CD4-positive, alpha-beta T cell treated with Interleukin-21 for 1 hour (primary cell): ENCODE results near the gene AKIRIN2.

Source experiments
- DNase-seq: peaks from one replicate; pipeline ENCODE4 v3.0.0-alpha.2; 2020

AKIRIN2 gene

DNA sequence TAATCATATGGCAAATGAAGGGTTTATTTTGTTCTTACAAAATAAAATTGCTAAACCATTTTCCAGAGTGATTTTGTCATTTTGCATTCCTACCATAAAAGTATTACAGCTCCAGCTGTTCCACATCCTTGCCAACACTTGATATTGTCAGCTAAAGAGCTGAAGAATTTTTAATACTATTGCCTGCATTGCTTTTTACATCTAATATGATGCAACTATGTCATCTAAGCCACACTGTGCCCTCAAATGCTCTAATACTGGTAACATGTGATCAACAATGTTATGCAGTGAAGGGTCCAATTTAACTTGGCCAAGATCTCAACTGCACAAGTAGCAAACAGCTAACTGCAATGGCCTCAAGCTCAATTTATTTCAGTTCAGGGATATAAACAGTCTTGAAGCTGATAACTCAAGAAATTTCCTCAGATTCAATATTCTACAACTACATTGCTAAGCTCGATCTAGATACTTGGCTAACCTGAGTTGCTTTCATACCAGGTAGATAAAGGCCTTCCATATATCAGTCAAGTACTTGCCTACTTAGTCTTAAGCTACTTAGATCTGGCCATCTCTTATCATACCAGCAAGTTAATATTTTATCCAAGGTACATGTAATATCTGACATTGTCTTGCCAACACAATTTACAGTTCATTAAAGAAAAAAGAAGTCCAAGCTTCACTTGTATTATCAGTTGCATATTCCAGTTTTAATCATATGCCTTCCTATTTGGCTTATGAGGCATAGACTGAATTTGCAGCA lies 17.0 kb downstream of the AKIRIN2 start:
- no peak for DNase-seq

DNA sequence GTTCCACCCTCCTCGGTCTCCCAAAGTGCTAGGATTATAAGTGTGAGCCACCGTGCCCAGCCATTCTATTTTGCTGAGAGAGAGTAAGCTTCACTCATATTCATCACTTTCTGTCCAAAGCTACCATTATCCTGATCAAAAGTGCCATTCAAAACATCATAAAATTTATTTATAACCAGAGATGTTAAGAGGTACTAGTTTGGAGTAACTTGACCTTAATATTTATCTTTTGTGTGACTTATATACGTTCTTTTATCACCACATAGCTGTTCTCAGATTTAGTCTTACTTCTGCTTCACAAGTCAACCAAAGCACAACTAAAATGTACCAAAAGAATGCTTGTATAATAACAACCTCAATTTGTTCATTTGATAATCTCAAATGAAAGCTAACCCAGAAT lies 18.1 kb downstream of the AKIRIN2 start:
- DNase-seq = no peak

DNA sequence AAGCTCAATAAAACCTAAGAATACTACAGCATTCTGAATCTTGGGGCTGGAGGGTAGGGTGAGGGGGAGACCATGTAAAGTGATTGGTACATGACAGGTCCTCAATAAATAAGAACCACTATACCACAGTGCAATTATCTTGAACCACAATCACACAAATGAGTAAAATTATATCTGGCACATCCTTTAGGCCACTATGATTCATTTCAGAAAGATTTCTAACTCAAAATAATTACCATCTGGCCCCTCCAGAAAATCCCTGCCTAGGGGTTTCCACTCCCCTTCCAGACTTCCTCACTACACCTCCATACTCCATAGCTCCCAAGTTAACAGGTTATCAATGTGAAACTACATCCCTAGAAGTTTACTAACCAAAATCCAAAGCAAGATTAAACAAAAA lies 19.7 kb downstream of the AKIRIN2 start:
- DNase-seq = no peak

GRCh38 chr6:87675004-87675681 lies 26.9 kb downstream of the AKIRIN2 start:
- DNase-seq = no peak

DNA sequence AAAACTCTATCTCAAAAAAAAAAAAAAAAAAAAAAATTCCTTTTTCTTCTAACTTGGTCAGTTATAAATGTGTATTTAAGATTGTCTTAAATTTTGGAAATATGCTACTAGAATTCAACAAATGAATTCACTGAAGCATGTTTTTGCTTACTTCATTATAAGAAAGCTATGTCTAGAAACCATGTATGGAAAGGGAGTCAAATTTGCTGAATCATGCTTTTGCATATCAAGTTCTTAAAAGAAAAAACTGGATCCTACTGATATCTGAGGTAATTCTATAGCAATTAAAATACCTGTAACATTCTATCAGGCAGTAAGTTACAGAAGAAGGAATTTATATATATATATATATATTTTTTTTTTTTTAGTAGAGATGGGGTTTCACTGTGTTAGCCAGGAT lies 27.7 kb downstream of the AKIRIN2 start:
- DNase-seq = no peak

- no peak for DNase-seq
These were observed 28.8 kb downstream of the AKIRIN2 start for GRCh38 chr6:87673237-87673636.

GRCh38 chr6:87672641-87673040 lies 29.4 kb downstream of the AKIRIN2 start:
- no peak for DNase-seq

DNA sequence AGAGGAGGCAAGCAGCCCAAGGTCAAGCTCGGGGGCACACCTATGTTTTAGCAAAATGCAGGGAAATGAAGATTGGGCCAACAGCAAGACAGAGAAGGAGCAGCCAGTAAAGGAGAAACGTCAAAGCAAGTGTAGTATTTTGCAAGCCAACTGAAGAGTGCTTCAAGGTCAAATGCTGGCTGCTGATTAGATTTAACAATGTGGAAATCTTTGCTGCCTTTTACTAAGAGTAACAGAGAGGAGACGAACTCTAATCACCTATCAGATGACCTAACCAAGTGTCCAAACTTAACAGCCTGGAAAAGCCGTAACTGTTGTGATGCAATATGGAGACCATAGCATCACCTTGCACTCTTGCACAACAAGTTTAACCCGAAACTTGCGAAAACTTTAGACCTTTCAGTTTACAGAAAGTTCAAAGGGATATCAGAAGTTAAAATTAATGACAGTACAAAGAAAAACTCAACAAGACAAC lies 30.4 kb downstream of the AKIRIN2 start:
- DNase-seq = no peak

GRCh38 chr6:87670707-87671106 lies 31.3 kb downstream of the AKIRIN2 start:
- peak; percentile 13 for DNase-seq

GRCh38 chr6:87669051-87669450 lies 33.0 kb downstream of the AKIRIN2 start:
- no peak for DNase-seq

DNA sequence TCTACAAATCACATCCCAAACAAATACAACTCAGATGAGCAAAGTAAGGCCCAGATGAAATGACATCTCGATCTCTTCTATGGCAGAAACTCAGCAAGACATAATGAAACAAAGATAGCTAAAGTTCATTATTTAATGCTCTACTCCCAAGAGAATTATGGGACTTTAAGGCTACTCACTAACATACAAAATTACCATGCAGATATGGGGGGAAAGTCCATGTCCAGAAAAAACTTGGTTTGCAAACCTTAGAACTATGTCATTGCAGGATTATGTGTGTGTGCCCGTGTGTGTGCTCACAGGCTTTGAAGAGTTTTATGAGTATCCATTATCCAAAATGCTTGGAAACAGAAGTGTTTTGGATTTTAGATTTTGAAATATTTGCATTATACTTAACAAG lies 34.0 kb downstream of the AKIRIN2 start:
- DNase-seq = no peak

GRCh38 chr6:87667032-87667431 lies 35.0 kb downstream of the AKIRIN2 start:
- no peak for DNase-seq

GRCh38 chr6:87664921-87665485 lies 37.0 kb downstream of the AKIRIN2 start:
- DNase-seq = no peak

GRCh38 chr6:87663434-87663833 lies 38.6 kb downstream of the AKIRIN2 start:
- no peak for DNase-seq

DNA sequence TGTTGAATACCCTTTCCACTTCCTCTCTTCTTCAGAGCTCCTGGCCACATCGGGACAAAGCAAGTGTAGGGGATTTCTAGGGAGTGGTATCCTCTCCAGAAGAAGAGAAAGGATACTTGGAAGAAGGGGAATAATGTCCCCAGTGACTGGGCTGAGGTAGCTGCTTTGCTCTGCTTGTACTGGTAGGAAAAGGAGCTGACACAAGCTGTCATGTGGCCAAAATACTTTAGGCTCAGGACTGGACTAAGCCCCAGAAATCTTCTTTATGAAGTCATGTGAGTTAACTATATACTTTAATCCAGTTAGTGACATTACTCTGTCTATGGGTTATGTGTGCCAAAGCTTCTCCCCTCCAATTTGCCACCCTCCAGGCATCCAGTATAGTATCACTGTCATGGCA lies 40.5 kb downstream of the AKIRIN2 start:
- DNase-seq = no peak

DNA sequence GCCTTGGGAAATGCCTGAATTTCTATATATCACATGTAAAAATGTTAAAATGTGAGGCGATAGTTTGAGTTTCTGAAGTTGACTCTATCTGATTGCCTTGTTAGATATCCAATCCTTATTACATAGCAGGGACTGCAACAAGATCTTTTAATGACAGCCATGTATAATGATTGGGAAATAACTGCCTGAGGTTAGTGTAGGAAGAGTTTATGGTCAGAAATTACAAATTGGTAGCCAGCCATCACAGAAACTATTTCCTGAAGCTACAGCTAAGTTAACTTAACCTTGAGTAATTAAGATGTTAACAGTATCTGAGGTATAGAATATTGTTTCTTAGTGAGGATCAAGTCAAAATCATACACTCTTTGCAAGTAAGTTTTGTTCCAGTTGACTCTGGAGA lies 41.0 kb downstream of the AKIRIN2 start:
- DNase-seq = no peak

DNA sequence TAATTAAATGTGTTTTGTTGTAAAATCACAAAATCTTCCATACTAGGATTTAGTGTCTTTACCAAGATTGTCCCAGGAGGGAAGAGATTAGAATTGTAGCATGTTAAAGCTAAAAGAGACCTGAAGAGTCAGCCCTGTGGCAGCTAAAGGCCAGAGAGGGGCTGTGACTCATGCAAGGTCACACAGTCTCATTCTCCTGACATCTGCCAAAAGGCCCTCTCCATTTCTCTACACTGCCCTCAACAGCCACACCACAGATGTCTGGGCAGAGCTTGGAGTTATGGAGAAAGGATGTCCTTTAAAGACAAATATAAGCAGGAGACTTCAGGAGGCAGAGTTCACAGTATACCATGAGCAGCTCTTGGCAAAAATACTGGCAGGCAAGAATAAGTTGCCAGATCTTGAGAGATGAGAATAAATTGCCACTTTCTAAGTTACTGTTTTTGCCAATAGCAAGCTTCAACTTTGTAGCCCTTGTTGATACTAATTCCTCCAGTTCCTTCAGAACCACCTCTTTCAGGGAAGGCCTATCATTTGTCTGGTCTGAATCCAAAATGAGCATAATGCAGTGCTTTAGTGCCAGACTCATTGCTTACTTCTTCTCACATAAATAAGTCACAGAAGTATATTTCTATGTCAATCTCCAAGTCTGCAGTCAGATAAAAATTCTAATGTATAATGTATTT lies 41.7 kb downstream of the AKIRIN2 start:
- DNase-seq = no peak

DNA sequence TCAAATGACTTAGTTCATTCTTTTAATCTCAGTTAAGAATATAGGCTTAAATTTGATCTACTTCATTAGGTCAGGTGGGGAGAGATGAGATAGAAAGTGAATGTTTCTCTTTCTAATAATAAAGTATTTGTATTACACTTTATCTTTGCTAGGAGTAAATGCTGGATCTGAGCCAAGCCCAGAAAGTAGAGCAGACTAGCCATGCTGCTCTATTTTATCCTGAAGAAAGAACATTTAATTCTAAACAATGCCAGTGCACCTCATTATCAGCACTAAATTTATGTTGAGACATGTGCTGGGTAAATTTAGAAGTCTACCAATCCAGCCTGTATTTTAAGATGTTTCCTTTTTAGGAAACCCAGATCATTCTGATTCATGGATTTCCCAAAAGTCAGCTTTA lies 43.5 kb downstream of the AKIRIN2 start:
- DNase-seq = no peak

DNA sequence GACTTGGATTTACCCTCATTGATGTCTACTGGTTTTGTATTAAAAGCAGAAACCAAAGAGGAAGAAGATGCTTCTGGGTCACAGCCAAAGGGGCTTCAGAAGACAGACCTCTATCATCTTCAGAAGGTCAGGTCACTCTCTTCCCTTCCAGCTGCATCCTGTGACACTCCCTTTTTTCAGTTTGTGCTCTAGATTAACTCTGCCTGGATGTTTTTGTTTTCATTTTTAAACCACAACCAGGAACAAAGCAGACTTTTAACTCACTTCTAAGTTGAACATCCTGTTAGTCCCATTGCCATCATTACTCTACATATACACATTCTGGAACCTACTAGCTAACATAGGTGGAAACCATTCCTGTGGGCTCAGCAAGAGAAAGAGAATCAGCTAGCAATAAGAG lies 45.2 kb downstream of the AKIRIN2 start:
- DNase-seq = peak; percentile 15

DNA sequence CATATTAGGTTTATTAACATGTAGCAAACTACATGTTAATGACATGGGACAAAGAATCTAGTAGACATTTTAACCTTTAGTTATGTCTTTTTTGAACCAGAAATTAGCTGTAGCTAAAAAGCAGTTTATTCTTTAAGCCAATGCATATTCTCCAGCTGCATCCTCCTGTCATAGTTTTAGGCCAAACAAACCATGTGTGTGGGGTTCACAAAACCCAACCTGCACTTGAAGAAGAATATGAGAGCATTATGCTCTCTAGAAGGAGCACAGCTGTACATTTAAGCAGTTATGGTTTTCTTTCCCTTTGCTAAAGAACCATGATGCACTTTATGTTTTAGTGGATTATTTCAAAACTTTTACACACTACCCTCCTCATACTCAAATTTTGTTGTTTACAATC lies 46.2 kb downstream of the AKIRIN2 start:
- DNase-seq = no peak

DNA sequence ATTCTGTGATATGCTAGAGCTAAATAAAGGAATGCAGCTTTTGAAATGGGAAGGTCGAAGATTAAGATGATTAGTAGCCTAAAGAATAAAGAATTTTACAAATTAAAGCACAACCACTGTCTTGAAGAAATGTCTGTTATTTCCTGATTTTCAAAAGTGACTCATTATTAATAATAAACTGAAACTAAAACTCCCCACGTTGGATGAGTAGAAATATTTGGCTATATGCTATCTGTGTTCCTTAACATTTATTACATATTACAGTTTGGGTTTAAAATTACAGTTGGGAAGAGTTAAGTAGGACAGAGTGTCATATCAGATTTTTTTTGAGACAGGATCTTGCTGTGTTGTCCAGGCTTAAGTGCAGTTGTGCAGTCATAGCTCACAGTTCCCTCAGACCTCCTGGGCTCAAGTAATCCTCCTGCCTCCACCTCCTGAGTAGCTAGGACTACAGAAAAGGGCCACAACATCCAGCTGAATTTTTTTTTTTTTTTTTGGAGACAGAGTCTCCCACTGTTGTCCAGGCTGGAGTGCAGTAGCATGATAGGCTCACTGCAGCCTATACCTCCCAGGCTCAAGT lies 47.1 kb downstream of the AKIRIN2 start:
- no peak for DNase-seq

DNA sequence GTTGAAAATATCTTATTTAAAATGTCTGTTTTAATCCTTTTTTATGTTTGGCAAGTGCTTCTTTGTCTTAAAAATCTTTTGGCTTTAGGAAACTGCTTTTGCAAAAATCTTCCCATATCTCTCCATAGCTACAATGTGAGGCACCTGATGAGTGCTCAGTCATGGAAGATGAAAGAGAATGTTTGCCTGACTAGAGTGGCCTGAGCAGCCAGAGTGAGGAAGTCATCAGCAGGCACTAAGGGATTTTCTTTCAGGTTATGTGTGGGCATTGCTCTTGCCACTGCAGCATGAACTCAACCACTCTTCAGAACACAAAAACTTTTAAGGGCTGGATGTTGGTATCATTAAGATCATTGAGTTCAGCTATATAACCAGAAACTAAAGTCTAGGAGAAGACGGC lies 47.9 kb downstream of the AKIRIN2 start:
- no peak for DNase-seq
